Hepatocyte (in vitro differentiated cells): Measurements from ENCODE around the gene ZNF860.
"Not testable (repeated sequence)": the region's sequence is repeated elsewhere in the genome, so short reads cannot be mapped to it uniquely, and the experiment has no call there.

Source experiments
- CTCF ChIP-seq: fragments of 200-600 bp; sonication (generic); IDR thresholded peaks from 2 replicates; pipeline ENCODE4 v1.5.1; 2016; ENCODE audit warnings: antibody characterized with exemption, mild to moderate bottlenecking; ENCODE audit not compliant: poor library complexity
- EZH2 ChIP-seq: fragments of 200-600 bp; sonication (generic); IDR thresholded peaks from 2 replicates; pipeline ENCODE4 v1.6.1; 2016; ENCODE audit warnings: antibody characterized with exemption, mild to moderate bottlenecking, borderline replicate concordance

- not testable (repeated sequence) for TF ChIP-seq CTCF, EZH2
Observed at GRCh38 chr3:32010699-32011098, 29.1 kb downstream of the ZNF860 start.
